RCC 7860 (cell line): ENCODE measurements around the gene CHN2.

ENCODE experiments used
- DNase-seq: peaks from one replicate; pipeline ENCODE4 v3.0.0-alpha.2; 2015; ENCODE audit warnings: low spot score
- FAIRE-seq: peaks from 2 replicates; lab custom pipeline; 2012; peaks lifted over from hg19 to GRCh38; lab: Jason Lieb, UNC

CHN2 gene

GRCh38 chr7:29421010-29421956 lies 226.7 kb downstream of the CHN2 start:
- DNase-seq (no peak), FAIRE-seq (no peak)

GRCh38 chr7:29422829-29423228 lies 228.3 kb downstream of the CHN2 start:
- DNase-seq (no peak), FAIRE-seq (no peak)

- FAIRE-seq, result no peak
- no peak for DNase-seq
Measured at GRCh38 chr7:29424295-29424983, 229.9 kb downstream of the CHN2 start.

- no peak for DNase-seq
- no peak for FAIRE-seq
Measured at GRCh38 chr7:29424984-29425309, 230.4 kb downstream of the CHN2 start.

- FAIRE-seq (no peak), DNase-seq (no peak)
Measured at GRCh38 chr7:29426587-29426986, 232.0 kb downstream of the CHN2 start.

- no peak for FAIRE-seq
Measured at GRCh38 chr7:29429401-29429800, 234.8 kb downstream of the CHN2 start.

GRCh38 chr7:29430279-29430949 lies 235.8 kb downstream of the CHN2 start:
- no peak for FAIRE-seq

More at GRCh38 chr7:29429401-29429800, 234.8 kb downstream of the CHN2 start:
- DNase-seq, result no peak

GRCh38 chr7:29431686-29432085 lies 237.1 kb downstream of the CHN2 start:
- FAIRE-seq (no peak), DNase-seq (no peak)

More at GRCh38 chr7:29430279-29430949, 235.8 kb downstream of the CHN2 start:
- no peak for DNase-seq

GRCh38 chr7:29432721-29433120 lies 238.1 kb downstream of the CHN2 start:
- FAIRE-seq (no peak), DNase-seq (no peak)

- DNase-seq (no peak), FAIRE-seq (no peak)
Measured at GRCh38 chr7:29434380-29434768, 239.8 kb downstream of the CHN2 start.

GRCh38 chr7:29435167-29435566 lies 240.6 kb downstream of the CHN2 start:
- FAIRE-seq (no peak), DNase-seq (no peak)

GRCh38 chr7:29435902-29436301 lies 241.3 kb downstream of the CHN2 start:
- FAIRE-seq, result no peak

GRCh38 chr7:29442146-29442545 lies 247.6 kb downstream of the CHN2 start:
- FAIRE-seq, result no peak
- no peak for DNase-seq

More at GRCh38 chr7:29435902-29436301, 241.3 kb downstream of the CHN2 start:
- no peak for DNase-seq

GRCh38 chr7:29443552-29443951 lies 249.0 kb downstream of the CHN2 start:
- FAIRE-seq, result no peak
- no peak for DNase-seq

- FAIRE-seq, result no peak
- no peak for DNase-seq
Measured at GRCh38 chr7:29444267-29444666, 249.7 kb downstream of the CHN2 start.

GRCh38 chr7:29445736-29446135 lies 251.2 kb downstream of the CHN2 start:
- no peak for FAIRE-seq
- no peak for DNase-seq

GRCh38 chr7:29447828-29448227 lies 253.3 kb downstream of the CHN2 start:
- FAIRE-seq, result no peak
- no peak for DNase-seq

- DNase-seq, result no peak
- FAIRE-seq, result no peak
Measured at GRCh38 chr7:29449569-29450260, 255.1 kb downstream of the CHN2 start.

GRCh38 chr7:29453021-29453420 lies 258.4 kb downstream of the CHN2 start:
- no peak for DNase-seq
- no peak for FAIRE-seq

- FAIRE-seq, result no peak
Measured at GRCh38 chr7:29454464-29454863, 259.9 kb downstream of the CHN2 start.

GRCh38 chr7:29454899-29455451 lies 260.4 kb downstream of the CHN2 start:
- FAIRE-seq, result no peak
- DNase-seq, result no peak

More at GRCh38 chr7:29454464-29454863, 259.9 kb downstream of the CHN2 start:
- DNase-seq, result no peak
